Progenitor cell of endocrine pancreas (in vitro differentiated cells): Measurements from ENCODE around the gene COPB2. TPM values are rescaled to one million over a fixed set of nuclear protein-coding genes. Genes with fewer than 3 reads are reported as not detected.
"Not testable (repeated sequence)": the region's sequence is repeated elsewhere in the genome, so short reads cannot be mapped to it uniquely, and the experiment has no call there.

ENCODE experiments used
- DNase-seq: peaks from one replicate; pipeline ENCODE4 v3.0.0; 2021; ENCODE audit warnings: low spot score; ENCODE audit not compliant: unreplicated experiment
- H3K27ac Mint-ChIP-seq: 2 replicates; pipeline ENCODE4 v1.8.0; 2021; ENCODE audit warnings: mild to moderate bottlenecking, moderate library complexity, mixed read lengths
- H3K27me3 Mint-ChIP-seq: 2 replicates; pipeline ENCODE4 v1.8.0; 2021; ENCODE audit warnings: mixed read lengths
- H3K36me3 Mint-ChIP-seq: 2 replicates; pipeline ENCODE4 v1.8.0; 2022; ENCODE audit warnings: mixed read lengths; ENCODE audit not compliant: insufficient read depth
- H3K4me1 Mint-ChIP-seq: 2 replicates; pipeline ENCODE4 v1.8.0; 2021; ENCODE audit warnings: low read depth, mixed read lengths
- H3K4me3 Mint-ChIP-seq: 2 replicates; pipeline ENCODE4 v1.8.0; 2021; ENCODE audit warnings: low read depth, mild to moderate bottlenecking, moderate library complexity, mixed read lengths
- H3K9me3 Mint-ChIP-seq: 2 replicates; pipeline ENCODE4 v1.8.0; 2021; ENCODE audit warnings: low read depth, mixed read lengths
- total RNA-seq: library from RNA; stranded (reverse); gene quantifications from 2 replicates; pipeline ENCODE4 v1.2.1, GENCODE V29; 2021
- TF ChIP-seq, protein P1 (sequence below): fragments of 200-600 bp; sonication (generic); IDR thresholded peaks from one replicate; pipeline ENCODE4 v1.5.0; 2021; ENCODE audit warnings: antibody characterized with exemption, mild to moderate bottlenecking; ENCODE audit not compliant: unreplicated experiment

The COPB2 gene
- total RNA-seq, 1 donor from 2014 or later = 113 TPM

DNA sequence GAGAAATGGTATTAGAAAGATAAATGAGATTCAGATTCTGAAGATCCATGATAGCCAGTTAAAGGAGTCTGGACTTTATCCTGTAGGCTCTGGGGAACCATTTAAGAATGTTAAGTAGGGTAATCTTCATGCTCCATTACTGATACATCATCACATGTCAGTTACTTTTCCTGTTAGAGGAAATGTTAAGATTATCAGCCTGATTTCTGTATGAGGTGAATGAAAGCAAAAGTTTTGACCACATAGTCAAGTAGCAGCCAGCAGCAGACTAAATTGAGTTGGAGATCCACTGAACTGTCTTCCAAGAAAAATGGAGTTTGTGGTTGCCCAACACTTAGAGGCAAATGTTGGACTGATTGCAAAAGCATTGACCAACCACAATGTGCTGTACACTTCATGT is 4.7 kb upstream of the COPB2 start:
- Mint-ChIP-seq H3K36me3 (no peaks in the 10 kb centered on the region), H3K27me3 (no peaks in the 10 kb centered on the region), H3K4me3 (no peak overlapping the region), H3K4me1 (peaks cover 3% of the 10 kb centered on the region), H3K9me3 (no peaks in the 10 kb centered on the region), H3K27ac (no peak overlapping the region)
- no peak for DNase-seq
- TF ChIP-seq, protein P1, sequence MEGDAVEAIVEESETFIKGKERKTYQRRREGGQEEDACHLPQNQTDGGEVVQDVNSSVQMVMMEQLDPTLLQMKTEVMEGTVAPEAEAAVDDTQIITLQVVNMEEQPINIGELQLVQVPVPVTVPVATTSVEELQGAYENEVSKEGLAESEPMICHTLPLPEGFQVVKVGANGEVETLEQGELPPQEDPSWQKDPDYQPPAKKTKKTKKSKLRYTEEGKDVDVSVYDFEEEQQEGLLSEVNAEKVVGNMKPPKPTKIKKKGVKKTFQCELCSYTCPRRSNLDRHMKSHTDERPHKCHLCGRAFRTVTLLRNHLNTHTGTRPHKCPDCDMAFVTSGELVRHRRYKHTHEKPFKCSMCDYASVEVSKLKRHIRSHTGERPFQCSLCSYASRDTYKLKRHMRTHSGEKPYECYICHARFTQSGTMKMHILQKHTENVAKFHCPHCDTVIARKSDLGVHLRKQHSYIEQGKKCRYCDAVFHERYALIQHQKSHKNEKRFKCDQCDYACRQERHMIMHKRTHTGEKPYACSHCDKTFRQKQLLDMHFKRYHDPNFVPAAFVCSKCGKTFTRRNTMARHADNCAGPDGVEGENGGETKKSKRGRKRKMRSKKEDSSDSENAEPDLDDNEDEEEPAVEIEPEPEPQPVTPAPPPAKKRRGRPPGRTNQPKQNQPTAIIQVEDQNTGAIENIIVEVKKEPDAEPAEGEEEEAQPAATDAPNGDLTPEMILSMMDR = no peak

DNA sequence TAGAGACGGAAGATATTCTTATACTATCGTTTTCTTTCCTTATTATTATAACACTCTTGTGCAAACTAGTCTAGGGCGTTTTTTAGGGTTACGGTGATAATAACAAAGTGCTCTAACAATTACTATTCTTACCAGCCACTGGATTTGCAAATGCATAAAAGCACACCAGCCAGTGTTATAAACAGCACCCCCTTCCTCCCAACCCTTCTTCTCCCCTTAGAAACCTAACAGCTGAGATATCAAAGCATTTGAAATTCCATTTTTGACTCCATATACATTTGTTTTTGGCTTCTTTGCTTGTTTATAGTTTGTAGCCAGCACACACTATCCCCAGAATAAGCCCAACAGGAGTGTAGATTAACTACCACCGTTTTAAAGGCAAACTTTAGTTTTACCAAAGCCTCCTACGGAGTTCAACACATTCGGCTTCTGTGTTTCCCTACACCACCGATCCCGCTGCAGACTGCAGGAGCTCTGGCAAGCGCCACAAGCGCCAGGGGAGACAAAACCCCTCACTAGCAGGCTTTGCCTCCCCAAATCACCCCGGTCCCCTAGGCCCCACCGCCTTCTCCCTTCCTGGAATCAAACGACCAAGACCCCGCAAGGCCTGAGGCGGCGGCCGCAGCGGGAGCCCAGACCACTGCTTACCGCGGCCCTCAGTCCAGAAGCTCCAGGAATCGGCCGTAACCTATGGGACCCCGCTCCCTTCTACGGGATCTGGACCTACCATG is 461 bp downstream of the COPB2 start:
- Mint-ChIP-seq H3K27me3 (no peaks in the 10 kb centered on the region), H3K36me3 (no peaks in the 10 kb centered on the region), H3K4me3 (peak overlapping the region; percentile 90), H3K4me1 (peaks cover 18% of the 10 kb centered on the region), H3K9me3 (no peaks in the 10 kb centered on the region), H3K27ac (peak overlapping the region; percentile 99)
- TF ChIP-seq, protein P1 = no peak
- DNase-seq = no peak

DNA sequence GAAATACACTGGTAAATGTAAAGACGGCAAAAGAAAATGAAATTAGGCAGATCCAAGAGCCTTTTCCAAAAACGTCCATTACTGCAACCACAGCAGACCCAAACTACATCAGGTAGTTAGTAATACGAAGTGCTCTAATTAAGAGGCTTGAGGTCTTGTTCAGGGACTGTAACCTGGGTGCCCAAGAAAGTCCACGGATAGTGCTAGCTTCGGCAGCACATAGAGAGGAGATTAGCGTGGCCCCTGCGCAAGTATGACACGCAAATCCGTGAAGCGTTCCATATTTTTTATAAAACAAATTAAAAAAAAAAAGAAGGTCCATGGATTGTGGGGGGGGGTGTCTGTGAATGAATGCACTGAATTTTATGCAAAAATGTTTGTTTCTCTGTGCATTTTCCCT is 1.4 kb downstream of the COPB2 start:
- DNase-seq = no peak

DNA sequence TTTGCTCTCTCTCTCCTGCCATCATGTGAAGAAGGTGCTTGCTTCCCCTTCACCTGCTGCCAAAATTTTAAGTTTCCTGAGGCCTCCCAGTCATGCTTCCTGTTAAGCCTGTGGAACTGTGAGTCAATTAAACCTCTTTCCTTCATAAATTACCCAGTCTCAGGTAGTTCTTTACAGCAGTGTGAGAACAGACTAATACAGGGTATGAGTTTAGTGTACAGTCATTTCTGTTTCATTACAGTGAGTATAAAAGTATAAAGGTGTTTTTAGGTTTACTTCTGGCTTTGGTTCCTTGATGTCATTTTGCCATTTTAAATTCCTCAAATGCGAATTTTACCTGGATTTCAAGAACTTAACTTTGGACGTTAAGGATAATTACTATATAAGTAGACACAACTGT is 7.2 kb downstream of the COPB2 start:
- H3K9me3 Mint-ChIP-seq, H3K4me1 Mint-ChIP-seq, H3K27ac Mint-ChIP-seq, H3K27me3 Mint-ChIP-seq, H3K4me3 Mint-ChIP-seq, DNase-seq: not testable (repeated sequence)
- H3K36me3 Mint-ChIP-seq = peaks cover 19% of the 10 kb centered on the region

More for the DNA sequence above, 1.4 kb downstream of the COPB2 start:
- peaks cover 18% of the 10 kb centered on the region for H3K4me1 Mint-ChIP-seq
- H3K36me3 Mint-ChIP-seq = no peaks in the 10 kb centered on the region
- peak overlapping the region; percentile 65 for H3K4me3 Mint-ChIP-seq
- no peaks in the 10 kb centered on the region for H3K27me3 Mint-ChIP-seq
- no peak overlapping the region for H3K27ac Mint-ChIP-seq
- H3K9me3 Mint-ChIP-seq = no peaks in the 10 kb centered on the region
- TF ChIP-seq, protein P1 = no peak

DNA sequence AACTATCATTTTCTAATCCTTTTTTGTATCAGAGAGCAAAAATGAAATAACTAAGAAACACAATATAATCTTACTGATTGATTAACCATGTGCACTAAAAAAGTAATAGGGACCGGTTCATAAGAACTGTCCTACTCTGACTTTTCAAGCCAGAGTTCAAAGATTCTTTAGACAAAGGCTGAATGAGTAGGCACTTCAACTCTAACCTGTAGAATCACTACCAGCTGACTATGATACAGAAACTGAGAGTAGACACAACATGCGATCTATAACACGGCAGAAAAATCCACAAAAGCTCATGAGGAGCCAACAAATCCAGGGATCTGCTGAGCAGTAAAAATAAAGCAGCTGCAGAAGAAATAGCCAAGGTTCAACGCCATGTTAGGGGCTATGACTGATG is 8.9 kb downstream of the COPB2 start:
- Mint-ChIP-seq H3K4me1 (no peaks in the 10 kb centered on the region), H3K36me3 (peaks cover 22% of the 10 kb centered on the region)

More for the DNA sequence above, 8.9 kb downstream of the COPB2 start:
- H3K27me3 Mint-ChIP-seq = no peaks in the 10 kb centered on the region
- DNase-seq = no peak
- no peaks in the 10 kb centered on the region for H3K9me3 Mint-ChIP-seq
- H3K27ac Mint-ChIP-seq = no peak overlapping the region
- TF ChIP-seq, protein P1 = no peak
- H3K4me3 Mint-ChIP-seq = no peak overlapping the region
